Activated naive CD8-positive, alpha-beta T cell (primary cell): Measurements from ENCODE around the gene RUBCNL.
"Not testable (repeated sequence)": the region's sequence is repeated elsewhere in the genome, so short reads cannot be mapped to it uniquely, and the experiment has no call there.

ENCODE experiments used
- H3K27ac Mint-ChIP-seq: one replicate; pipeline ENCODE4 v1.8.0; 2021; ENCODE audit warnings: mixed read lengths
- H3K27me3 Mint-ChIP-seq: one replicate; pipeline ENCODE4 v1.8.0; 2021; ENCODE audit warnings: mixed read lengths
- H3K36me3 Mint-ChIP-seq: one replicate; pipeline ENCODE4 v1.8.0; 2021; ENCODE audit warnings: mixed read lengths
- H3K4me1 Mint-ChIP-seq: one replicate; pipeline ENCODE4 v1.8.0; 2021; ENCODE audit warnings: low read depth, mixed read lengths
- H3K4me3 Mint-ChIP-seq: one replicate; pipeline ENCODE4 v1.8.0; 2021; ENCODE audit warnings: mild to moderate bottlenecking, mixed read lengths
- H3K9me3 Mint-ChIP-seq: one replicate; pipeline ENCODE4 v1.8.0; 2021; ENCODE audit warnings: low read depth, mixed read lengths

The RUBCNL gene, protein sequence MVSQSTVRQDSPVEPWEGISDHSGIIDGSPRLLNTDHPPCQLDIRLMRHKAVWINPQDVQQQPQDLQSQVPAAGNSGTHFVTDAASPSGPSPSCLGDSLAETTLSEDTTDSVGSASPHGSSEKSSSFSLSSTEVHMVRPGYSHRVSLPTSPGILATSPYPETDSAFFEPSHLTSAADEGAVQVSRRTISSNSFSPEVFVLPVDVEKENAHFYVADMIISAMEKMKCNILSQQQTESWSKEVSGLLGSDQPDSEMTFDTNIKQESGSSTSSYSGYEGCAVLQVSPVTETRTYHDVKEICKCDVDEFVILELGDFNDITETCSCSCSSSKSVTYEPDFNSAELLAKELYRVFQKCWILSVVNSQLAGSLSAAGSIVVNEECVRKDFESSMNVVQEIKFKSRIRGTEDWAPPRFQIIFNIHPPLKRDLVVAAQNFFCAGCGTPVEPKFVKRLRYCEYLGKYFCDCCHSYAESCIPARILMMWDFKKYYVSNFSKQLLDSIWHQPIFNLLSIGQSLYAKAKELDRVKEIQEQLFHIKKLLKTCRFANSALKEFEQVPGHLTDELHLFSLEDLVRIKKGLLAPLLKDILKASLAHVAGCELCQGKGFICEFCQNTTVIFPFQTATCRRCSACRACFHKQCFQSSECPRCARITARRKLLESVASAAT

DNA sequence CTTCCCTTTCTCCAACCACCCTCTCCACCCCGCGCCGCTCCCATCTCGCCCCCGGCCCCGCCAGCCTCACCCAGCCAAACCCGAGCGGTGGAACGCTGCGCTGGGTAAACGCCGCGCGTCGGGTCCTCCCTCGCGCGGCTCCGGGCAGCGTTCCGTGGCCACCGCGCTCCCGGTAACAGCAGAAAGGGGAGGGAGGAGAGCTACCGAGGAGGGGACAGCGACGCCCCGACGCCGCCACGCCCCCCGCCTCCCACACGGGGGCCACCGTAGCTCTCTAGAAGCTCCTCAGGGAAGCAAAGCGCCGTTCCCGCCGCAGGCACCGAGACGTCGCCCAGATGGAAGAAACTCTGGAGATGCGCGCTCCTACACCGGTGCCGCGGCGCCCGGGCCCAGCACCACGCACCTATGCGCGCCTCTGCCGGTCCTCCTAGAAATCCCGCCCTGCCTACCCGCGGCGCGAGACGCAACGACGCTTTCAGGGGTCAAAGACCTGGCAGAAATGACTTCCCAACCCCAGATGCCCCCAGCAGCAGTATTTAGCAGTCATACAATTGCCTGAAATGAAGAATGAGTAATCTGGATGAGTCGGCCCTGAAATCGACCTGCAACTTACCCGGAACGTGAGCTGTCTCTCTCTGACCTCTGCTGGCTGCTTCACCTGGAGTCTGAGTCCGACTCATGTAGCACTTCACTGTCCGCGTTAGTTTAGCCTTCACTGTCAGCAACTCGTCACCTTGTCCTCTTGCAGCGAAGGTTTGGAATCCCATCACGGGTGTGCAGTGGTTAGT lies at the start of gene RUBCNL:
TSS of gene RUBCNL (minus strand) at position 189 of the 788 bp plus-strand sequence. CDS start 14,777 bp downstream, outside the sequence.
- Mint-ChIP-seq H3K27me3 (peaks cover 18% of the 10 kb centered on the region), H3K4me3 (peak within 1 kb of the TSS; percentile 85), H3K27ac (no peak within 1 kb of the TSS), H3K9me3 (no peaks in the 10 kb centered on the region), H3K4me1 (peaks cover 34% of the 10 kb centered on the region), H3K36me3 (no peaks in the 10 kb centered on the region)

DNA sequence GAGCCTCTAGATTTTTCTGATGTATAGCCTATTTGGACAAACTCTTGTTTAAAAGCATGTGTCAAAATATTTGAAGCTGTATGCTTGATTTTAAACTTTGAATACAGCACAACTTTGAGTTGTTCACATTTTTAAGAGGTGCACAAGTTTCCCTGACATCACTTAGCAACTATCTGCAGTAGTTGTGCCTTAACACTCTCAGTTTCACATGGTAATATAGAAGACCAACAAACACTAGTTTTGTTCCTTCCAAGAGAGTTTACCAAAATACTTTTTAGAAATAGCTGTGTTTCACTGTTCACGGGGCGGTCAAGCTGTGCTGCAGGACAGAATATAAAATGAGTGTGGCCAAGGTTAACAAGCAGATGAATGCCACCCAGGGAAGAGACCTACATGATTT lies 42.5 kb upstream of the RUBCNL start:
- H3K4me3 Mint-ChIP-seq, H3K27ac Mint-ChIP-seq, H3K27me3 Mint-ChIP-seq, H3K9me3 Mint-ChIP-seq, H3K36me3 Mint-ChIP-seq, H3K4me1 Mint-ChIP-seq: not testable (repeated sequence)

DNA sequence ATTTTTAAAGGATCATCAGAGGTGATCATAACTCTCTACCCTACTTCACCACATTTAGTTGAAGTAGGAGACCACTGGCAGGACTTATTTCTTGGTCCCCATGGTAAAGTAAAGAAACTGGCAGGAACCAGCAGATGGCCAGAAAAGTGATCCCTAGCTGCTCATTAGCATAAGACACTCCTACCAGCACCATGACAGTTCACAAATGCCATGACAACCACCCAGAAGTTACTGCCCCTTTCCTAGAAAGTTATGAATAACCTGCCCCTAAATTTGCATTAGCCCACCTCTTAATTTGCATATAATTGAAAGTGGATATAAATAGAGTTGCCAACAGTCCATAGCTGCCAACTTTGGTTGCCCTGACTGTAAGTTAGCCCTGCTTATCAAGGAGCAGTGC lies 18.4 kb upstream of the RUBCNL start:
- H3K27ac Mint-ChIP-seq = no peak overlapping the region
- H3K4me1 Mint-ChIP-seq = peaks cover 10% of the 10 kb centered on the region
- H3K9me3 Mint-ChIP-seq = no peaks in the 10 kb centered on the region
- H3K4me3 Mint-ChIP-seq = no peak overlapping the region
- H3K36me3 Mint-ChIP-seq = no peaks in the 10 kb centered on the region
- H3K27me3 Mint-ChIP-seq = no peaks in the 10 kb centered on the region

DNA sequence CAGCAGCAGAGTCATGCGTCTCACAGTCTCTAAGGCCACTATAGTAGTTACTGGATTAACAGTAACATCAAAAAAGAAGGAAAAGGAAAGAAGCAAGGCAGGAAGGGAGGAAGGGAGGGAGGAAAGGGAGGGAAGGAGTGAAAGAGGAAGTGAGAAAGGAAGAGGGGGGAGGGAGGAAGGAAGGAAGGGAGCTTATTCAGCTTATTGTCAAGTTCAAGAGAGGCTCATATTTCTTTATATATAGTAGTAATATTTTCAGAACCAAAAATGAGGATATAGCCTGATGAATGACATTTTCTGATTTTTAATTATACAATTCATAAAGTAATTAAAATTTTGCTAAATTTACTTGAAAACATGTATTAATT lies 17.7 kb upstream of the RUBCNL start:
- no peaks in the 10 kb centered on the region for H3K27me3 Mint-ChIP-seq
- peaks cover 10% of the 10 kb centered on the region for H3K4me1 Mint-ChIP-seq
- H3K9me3 Mint-ChIP-seq = no peaks in the 10 kb centered on the region
- H3K4me3 Mint-ChIP-seq = no peak overlapping the region
- no peaks in the 10 kb centered on the region for H3K36me3 Mint-ChIP-seq
- H3K27ac Mint-ChIP-seq = no peak overlapping the region

DNA sequence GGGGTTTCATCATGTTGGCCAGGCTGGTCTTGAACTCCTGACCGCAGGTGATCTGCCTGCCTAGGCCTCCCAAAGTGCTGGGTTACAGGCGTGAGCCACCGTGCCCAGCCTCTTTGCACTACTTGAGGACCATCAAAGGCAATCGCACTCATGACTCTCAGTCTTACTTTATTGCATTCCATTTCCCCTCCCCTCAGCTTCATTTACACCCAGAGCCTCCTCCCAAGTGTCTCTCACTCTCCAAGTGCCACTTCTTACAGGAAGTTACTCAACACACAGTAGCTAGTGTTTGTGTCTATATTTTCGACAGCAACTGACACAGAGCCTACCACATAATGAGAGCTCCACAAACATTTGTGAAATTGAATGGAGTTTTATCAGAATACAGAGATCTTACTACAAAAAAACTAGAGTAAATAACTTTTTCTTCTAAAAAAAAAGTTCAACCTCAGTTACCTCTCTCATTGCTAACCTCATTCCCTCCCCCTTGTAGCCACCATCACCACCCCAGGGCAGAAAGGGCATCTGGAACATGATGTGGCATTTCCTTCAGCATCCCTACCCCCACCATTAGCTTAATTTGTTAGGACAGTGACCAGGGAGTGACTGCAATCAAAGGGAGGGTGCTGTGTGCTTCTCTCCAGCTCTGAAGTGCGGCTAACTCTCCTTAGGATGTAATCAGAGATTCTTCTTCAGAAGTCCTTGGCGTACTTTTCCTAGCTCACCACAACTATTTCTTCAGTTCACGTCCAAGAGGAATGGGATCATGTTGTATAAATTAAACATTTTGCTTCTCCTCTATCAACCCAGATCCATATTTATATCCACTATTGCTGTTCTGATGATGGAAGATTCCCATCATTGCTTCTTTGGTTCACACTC lies 17.0 kb upstream of the RUBCNL start:
- Mint-ChIP-seq H3K27ac (no peak overlapping the region), H3K4me1 (peaks cover 10% of the 10 kb centered on the region), H3K27me3 (no peaks in the 10 kb centered on the region), H3K36me3 (no peaks in the 10 kb centered on the region), H3K9me3 (no peaks in the 10 kb centered on the region), H3K4me3 (no peak overlapping the region)

DNA sequence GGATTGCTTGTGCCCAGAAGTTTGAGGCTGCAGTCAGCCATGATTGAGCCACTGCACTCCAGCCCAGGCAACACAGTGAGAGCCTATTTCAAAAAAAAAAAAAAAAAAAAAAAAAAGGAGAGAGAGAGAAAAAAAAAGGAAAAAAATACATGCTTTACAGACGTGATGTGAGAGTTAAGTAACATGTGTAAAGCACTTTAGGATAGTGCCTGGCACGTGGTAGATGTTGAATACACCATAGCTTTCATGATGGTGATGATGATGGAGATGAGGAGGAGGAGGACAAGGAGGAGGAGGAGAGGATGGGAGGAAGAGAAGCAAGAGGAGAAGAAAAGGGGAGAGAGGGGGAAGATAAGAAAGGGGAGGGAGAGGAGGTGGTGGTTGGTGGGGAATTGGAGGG lies 15.1 kb upstream of the RUBCNL start:
- Mint-ChIP-seq H3K4me3 (no peak overlapping the region), H3K27ac (no peak overlapping the region), H3K4me1 (peaks cover 10% of the 10 kb centered on the region), H3K9me3 (no peaks in the 10 kb centered on the region), H3K36me3 (no peaks in the 10 kb centered on the region), H3K27me3 (no peaks in the 10 kb centered on the region)

DNA sequence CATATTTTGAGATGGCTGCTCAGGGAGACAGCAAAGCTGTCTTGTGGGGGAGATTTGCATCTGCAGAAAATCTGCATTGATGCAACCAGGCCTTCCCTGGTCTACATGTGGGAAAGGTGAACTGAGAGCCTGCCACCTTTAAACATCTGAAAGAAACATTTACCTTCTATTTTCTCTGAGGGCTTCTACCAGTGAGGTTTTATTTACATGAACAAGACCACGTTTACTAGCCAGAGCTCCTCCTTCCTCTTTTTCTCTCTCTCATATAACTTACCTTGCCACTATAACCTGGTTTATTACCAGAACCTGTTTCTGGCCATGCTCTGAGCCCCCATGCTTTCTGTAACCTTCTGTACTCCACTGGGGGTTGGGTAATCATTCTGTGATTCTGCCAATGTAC lies 14.4 kb upstream of the RUBCNL start:
- no peaks in the 10 kb centered on the region for H3K36me3 Mint-ChIP-seq
- H3K27me3 Mint-ChIP-seq = no peaks in the 10 kb centered on the region
- H3K27ac Mint-ChIP-seq = no peak overlapping the region
- H3K4me1 Mint-ChIP-seq = peaks cover 10% of the 10 kb centered on the region
- H3K4me3 Mint-ChIP-seq = no peak overlapping the region
- H3K9me3 Mint-ChIP-seq = no peaks in the 10 kb centered on the region

DNA sequence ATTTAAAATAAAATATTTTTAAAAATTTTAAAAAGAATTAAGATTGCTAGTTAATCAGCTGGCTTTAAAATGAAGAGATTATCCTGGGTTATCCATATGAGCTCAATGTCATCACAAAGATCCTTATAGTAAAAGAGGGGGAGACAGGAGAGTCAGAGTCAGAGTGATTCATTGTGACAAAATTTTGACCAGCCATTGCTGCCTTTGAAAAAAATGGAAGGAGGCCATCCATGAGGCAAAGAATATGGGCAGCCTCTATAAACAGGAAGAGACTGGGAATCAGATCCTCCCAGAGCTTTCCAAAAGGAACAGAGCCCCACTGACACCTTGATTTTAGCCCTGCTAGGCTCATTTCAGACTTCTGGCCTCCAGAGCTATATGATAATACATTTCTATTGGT lies 9.3 kb upstream of the RUBCNL start:
- no peaks in the 10 kb centered on the region for H3K4me1 Mint-ChIP-seq

DNA sequence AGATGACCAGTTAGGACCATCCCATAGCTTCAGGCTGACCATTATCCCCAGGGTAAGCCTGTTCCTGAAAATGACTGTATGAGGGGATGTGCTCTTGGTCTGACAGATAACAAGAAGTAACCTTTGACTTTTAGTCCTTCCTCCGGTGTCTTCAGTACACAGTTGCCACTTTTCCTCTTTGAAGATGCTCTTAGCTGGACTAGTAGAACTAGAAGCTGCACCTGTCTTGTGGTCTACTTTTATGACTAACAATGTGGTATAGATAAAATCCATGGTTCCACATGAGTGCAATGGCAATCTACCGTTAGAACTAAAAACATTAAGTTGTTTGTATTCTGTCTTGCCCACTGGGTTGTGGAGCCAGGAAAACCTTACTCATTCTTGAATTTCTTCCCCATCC lies 5.9 kb upstream of the RUBCNL start:
- Mint-ChIP-seq H3K27me3 (no peaks in the 10 kb centered on the region), H3K9me3 (no peaks in the 10 kb centered on the region), H3K27ac (no peak overlapping the region), H3K4me3 (no peak overlapping the region), H3K4me1 (peaks cover 20% of the 10 kb centered on the region), H3K36me3 (no peaks in the 10 kb centered on the region)

More for the DNA sequence above, 9.3 kb upstream of the RUBCNL start:
- Mint-ChIP-seq H3K27ac (no peak overlapping the region), H3K36me3 (no peaks in the 10 kb centered on the region), H3K9me3 (no peaks in the 10 kb centered on the region), H3K27me3 (no peaks in the 10 kb centered on the region), H3K4me3 (no peak overlapping the region)

DNA sequence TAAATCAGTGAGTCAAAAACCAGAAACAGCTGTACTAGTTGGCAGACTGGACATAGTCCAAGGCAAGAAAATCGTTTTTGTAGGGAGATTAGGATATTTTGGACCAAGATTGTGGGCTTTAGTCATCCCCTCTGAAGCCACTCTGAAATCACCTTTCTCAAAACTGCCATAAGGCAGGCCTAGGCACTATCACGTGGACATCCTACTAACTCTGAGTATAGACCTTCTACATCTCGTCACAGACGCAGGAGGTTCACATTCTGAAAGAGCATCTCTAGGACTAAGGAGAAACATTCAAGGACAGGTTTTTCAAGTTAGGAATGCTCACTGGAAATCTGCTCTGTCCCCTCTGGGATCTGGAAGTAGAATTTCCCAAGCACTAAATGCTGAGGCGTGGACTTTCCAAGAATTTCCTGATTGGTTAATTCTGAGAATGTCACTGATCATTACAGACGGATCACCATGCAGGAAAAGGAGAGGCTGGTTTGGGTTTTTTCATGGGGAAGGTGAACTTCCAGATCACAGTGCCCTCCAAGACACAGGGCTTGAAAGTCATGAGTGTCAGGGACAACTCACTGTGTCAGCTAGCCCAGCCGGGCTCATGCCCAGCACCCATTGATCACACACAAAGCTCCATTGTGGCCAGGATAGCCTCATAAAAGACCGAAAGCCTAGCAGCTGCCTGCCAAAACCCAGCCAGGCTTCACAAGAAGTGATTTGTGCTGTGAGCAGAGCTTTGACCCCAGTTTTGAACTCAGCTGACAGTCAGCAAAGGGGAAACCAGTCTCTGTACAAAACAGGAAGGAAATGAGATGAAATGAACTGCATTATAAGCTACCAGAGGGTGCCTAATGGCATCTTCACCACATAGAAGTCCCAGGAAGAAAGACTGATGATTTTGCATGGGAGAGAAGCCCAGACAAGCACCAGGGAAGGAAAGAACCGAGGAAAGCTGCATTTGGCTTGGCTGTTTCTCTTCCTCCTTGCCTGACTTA lies 2.7 kb upstream of the RUBCNL start:
- peak overlapping the region; percentile 14 for H3K4me3 Mint-ChIP-seq
- H3K36me3 Mint-ChIP-seq = no peaks in the 10 kb centered on the region
- no peaks in the 10 kb centered on the region for H3K9me3 Mint-ChIP-seq
- peak overlapping the region; percentile 7 for H3K27ac Mint-ChIP-seq
- peaks cover 14% of the 10 kb centered on the region for H3K27me3 Mint-ChIP-seq
- H3K4me1 Mint-ChIP-seq = peaks cover 34% of the 10 kb centered on the region

DNA sequence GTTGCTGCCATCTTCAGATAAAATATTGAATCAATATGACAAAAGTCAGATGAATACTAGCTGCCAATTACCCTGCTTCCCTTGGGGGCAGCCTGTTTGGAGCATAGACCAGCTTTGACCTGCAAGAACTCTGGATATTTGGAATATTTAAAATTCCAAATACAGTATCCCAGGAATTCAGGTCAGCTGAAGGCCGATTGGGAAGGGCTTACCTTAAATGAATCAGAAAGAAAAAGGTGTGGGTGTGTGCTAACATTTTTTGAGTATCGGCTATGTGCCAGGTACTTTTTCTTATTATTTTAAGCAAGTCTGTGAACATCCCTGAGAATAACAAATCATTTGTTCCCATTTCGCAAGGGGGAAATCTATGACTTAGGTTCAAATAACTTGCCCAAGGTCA lies 1.8 kb upstream of the RUBCNL start:
- no peaks in the 10 kb centered on the region for H3K9me3 Mint-ChIP-seq
- H3K4me3 Mint-ChIP-seq = no peak overlapping the region
- H3K27me3 Mint-ChIP-seq = peaks cover 14% of the 10 kb centered on the region
- peaks cover 34% of the 10 kb centered on the region for H3K4me1 Mint-ChIP-seq
- no peak overlapping the region for H3K27ac Mint-ChIP-seq
- H3K36me3 Mint-ChIP-seq = no peaks in the 10 kb centered on the region

DNA sequence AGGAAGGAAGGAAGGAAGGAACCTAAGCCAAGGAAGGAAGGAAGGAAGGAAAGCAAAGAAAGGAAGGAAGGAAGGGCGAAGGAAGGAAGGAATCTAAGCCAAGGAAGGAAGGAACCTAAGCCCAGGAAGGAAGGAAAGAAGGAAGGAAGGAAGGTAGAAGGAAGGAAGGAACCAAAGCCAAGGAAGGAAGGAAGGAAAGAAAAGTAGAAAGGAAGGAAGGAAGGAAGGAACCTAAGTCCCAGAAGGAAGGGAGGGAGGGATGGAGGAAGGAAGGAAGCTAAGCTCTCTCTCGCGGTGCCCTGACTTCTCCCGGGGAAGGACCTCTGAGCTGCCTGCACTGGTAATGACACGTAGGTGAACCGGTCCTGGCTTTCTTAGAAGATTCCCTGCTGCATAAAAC lies 1.3 kb upstream of the RUBCNL start:
- Mint-ChIP-seq H3K9me3 (no peaks in the 10 kb centered on the region), H3K4me3 (peak overlapping the region; percentile 15), H3K4me1 (peaks cover 34% of the 10 kb centered on the region), H3K27ac (no peak overlapping the region), H3K36me3 (no peaks in the 10 kb centered on the region), H3K27me3 (peaks cover 15% of the 10 kb centered on the region)

DNA sequence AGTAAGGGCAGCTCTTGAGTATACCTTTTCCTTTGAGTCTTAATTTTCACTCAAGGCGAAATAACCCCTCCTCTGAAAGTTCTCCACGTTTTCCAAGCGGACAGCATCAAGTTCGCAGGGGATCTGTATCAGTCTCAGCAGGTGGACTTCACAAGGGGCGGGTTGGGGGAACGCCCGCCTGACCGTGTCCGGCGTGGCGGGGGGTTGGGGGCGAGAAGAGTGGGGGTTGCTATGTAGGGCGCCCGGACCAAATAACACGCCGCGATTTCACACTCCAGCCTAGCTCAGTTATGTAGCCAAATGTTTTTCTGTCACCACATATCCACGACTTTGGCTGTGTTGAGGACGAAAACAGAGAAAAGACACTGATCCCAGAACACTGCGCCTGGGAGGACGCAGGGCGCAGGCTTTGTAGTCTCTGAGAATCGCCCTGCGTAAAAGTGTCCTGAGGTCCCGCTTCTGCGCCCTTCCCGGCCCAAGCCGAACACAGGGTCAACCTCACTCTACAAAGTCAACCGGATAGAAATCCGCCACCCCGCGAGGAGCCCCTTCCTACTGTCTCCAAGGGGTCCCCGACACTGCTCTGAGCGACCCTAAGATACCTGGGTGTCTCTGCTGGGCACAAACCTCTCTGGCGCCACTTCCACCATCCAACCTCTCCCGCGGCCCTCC lies 524 bp downstream of the RUBCNL start:
- peaks cover 34% of the 10 kb centered on the region for H3K4me1 Mint-ChIP-seq
- peaks cover 20% of the 10 kb centered on the region for H3K27me3 Mint-ChIP-seq
- no peaks in the 10 kb centered on the region for H3K9me3 Mint-ChIP-seq
- no peak overlapping the region for H3K27ac Mint-ChIP-seq
- no peaks in the 10 kb centered on the region for H3K36me3 Mint-ChIP-seq
- peak overlapping the region; percentile 85 for H3K4me3 Mint-ChIP-seq
